Left lung (tissue), 10 donors: ENCODE data around the gene CARMIL1. TPM values are rescaled to one million over a fixed set of nuclear protein-coding genes. Genes with fewer than 3 reads are reported as not detected.

Source experiments
- ATAC-seq: fragments of 200-7000 bp; cut with Tn5 transposase; one replicate; pipeline ENCODE4 v1.9.1; 2020; ENCODE audit warnings: moderate library complexity
- DNase-seq, 4 donors: peaks; one replicate each; pipeline ENCODE4 v3.0.0-alpha.2; 2013 to 2020
- H3K27ac ChIP-seq, 2 donors: fragments of 200-600 bp; sonication (generic) in 1 of 2; one replicate each; pipeline versions ENCODE4 v1.5.0 to v1.8.0; 2020 to 2021
- H3K27me3 ChIP-seq, 2 donors: fragments of 200-600 bp; sonication (generic) in 1 of 2; one replicate each; pipeline versions ENCODE4 v1.5.0 to v1.8.0; 2020 to 2021
- H3K36me3 ChIP-seq, 2 donors: fragments of 200-600 bp; sonication (generic) in 1 of 2; one replicate each; pipeline versions ENCODE4 v1.5.0 to v1.8.0; 2020 to 2021
- H3K4me1 ChIP-seq, 2 donors: fragments of 200-600 bp; one replicate each; pipeline ENCODE4 v1.8.0; 2021
- H3K4me3 ChIP-seq, 2 donors: fragments of 200-600 bp; sonication (generic) in 1 of 2; one replicate each; pipeline versions ENCODE4 v1.5.0 to v1.8.0; 2020 to 2021; ENCODE audit warnings: mild to moderate bottlenecking in 1 of 2
- H3K9me3 ChIP-seq, 2 donors: fragments of 200-600 bp; sonication (generic) in 1 of 2; one replicate each; pipeline versions ENCODE4 v1.5.0 to v1.8.0; 2020 to 2021
- intact Hi-C, 2 donors: fragments of 100-400 bp; cut with DNase I; formaldehyde crosslinking; loops; one replicate each; pipeline versions ENCODE4 v1.11.2 to v1.14.2; 2022
- polyA plus RNA-seq, 6 donors: library from polyadenylated mRNA; unstranded; fragments of 120-200 nt; gene quantifications; one replicate each; pipeline ENCODE4 v1.2.1, GENCODE V29; 2013; ENCODE audit not compliant: insufficient read length in 6 of 6
- total RNA-seq, 2 donors: library from RNA; stranded (reverse); fragmentation: NEBNext Ultra II Directional; extraction: Animal tissue kit (Norgen Biotek cat#: 25700); gene quantifications; one replicate each; pipeline ENCODE4 v1.2.1, GENCODE V29; 2021
- TF ChIP-seq, protein P1 (sequence below), 2 donors: fragments of 200-600 bp; sonication (generic) in 1 of 2; IDR thresholded peaks; one replicate each; pipeline versions ENCODE4 v1.5.0 to v1.8.0; 2021; ENCODE audit warnings: antibody characterized with exemption in 2 of 2
- donor health status: DM: no; HTN: yes; CAD: no.
- donor health status: DM: no; HTN: no; CAD: no.

CARMIL1 gene
- total and polyA plus RNA-seq, 8 donors, result 16.4 to 32.8 (median 27.4) TPM

GRCh38 chr6:25341923-25342619 lies 62.9 kb downstream of the CARMIL1 start:
- no peaks in the 10 kb centered on the region for H3K27me3 ChIP-seq
- intact Hi-C loops, result no loop called here
- TF ChIP-seq, protein P1, sequence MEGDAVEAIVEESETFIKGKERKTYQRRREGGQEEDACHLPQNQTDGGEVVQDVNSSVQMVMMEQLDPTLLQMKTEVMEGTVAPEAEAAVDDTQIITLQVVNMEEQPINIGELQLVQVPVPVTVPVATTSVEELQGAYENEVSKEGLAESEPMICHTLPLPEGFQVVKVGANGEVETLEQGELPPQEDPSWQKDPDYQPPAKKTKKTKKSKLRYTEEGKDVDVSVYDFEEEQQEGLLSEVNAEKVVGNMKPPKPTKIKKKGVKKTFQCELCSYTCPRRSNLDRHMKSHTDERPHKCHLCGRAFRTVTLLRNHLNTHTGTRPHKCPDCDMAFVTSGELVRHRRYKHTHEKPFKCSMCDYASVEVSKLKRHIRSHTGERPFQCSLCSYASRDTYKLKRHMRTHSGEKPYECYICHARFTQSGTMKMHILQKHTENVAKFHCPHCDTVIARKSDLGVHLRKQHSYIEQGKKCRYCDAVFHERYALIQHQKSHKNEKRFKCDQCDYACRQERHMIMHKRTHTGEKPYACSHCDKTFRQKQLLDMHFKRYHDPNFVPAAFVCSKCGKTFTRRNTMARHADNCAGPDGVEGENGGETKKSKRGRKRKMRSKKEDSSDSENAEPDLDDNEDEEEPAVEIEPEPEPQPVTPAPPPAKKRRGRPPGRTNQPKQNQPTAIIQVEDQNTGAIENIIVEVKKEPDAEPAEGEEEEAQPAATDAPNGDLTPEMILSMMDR (IDR thresholded peaks at IDR 0.05), result no peak
- H3K27ac ChIP-seq, result no peak overlapping the region
- H3K36me3 ChIP-seq, result no peaks in the 10 kb centered on the region
- H3K4me1 ChIP-seq, result no peaks in the 10 kb centered on the region
- H3K9me3 ChIP-seq, result no peaks in the 10 kb centered on the region
- ATAC-seq (no peak), DNase-seq (no peak)
- no peak overlapping the region for H3K4me3 ChIP-seq

GRCh38 chr6:25342802-25343201 lies 63.6 kb downstream of the CARMIL1 start:
- Histone ChIP-seq H3K9me3 (no peaks in the 10 kb centered on the region), H3K27me3 (no peaks in the 10 kb centered on the region), H3K4me3 (no peak overlapping the region), H3K36me3 (no peaks in the 10 kb centered on the region), H3K4me1 (no peaks in the 10 kb centered on the region), H3K27ac (no peak overlapping the region)
- TF ChIP-seq, protein P1 (IDR thresholded peaks at IDR 0.05), result no peak
- no peak for DNase-seq
- ATAC-seq, result no peak
- intact Hi-C loops, result no loop called here

- H3K4me1 ChIP-seq, result no peaks in the 10 kb centered on the region
- H3K27ac ChIP-seq, result no peak overlapping the region
- intact Hi-C loops, result no loop called here
- no peaks in the 10 kb centered on the region for H3K27me3 ChIP-seq
- TF ChIP-seq, protein P1 (IDR thresholded peaks at IDR 0.05), result no peak
- no peaks in the 10 kb centered on the region for H3K9me3 ChIP-seq
- H3K4me3 ChIP-seq, result no peak overlapping the region
- no peaks in the 10 kb centered on the region for H3K36me3 ChIP-seq
- ATAC-seq (no peak), DNase-seq (no peak)
Measured at GRCh38 chr6:25343984-25344383, 64.8 kb downstream of the CARMIL1 start.

GRCh38 chr6:25344827-25345226 lies 65.7 kb downstream of the CARMIL1 start:
- no peak for DNase-seq
- no peaks in the 10 kb centered on the region for H3K27me3 ChIP-seq
- TF ChIP-seq, protein P1 (IDR thresholded peaks at IDR 0.05), result no peak
- no peaks in the 10 kb centered on the region for H3K9me3 ChIP-seq
- intact Hi-C loops, result no loop called here
- no peaks in the 10 kb centered on the region for H3K4me1 ChIP-seq
- no peaks in the 10 kb centered on the region for H3K36me3 ChIP-seq
- no peak for ATAC-seq
- no peak overlapping the region for H3K27ac ChIP-seq
- H3K4me3 ChIP-seq, result no peak overlapping the region

- no peak for DNase-seq
- no peaks in the 10 kb centered on the region for H3K36me3 ChIP-seq
- TF ChIP-seq, protein P1 (IDR thresholded peaks at IDR 0.05), result no peak
- H3K9me3 ChIP-seq, result no peaks in the 10 kb centered on the region
- no peak overlapping the region for H3K27ac ChIP-seq
- no peak overlapping the region for H3K4me3 ChIP-seq
- H3K27me3 ChIP-seq, result no peaks in the 10 kb centered on the region
- ATAC-seq, result peak; percentile 85
- peaks cover 0 to 5% of the 10 kb centered on the region in 2 donors for H3K4me1 ChIP-seq
- intact Hi-C loops, result no loop called here
Measured at GRCh38 chr6:25346064-25346463, 66.9 kb downstream of the CARMIL1 start.
